Neural crest cell (in vitro differentiated cells): ENCODE data around the gene GRIK3. TPM values are rescaled to one million over a fixed set of nuclear protein-coding genes. Genes with fewer than 3 reads are reported as not detected.

Source experiments
- DNase-seq: peaks from one replicate; pipeline ENCODE4 v3.0.0; 2021; ENCODE audit warnings: low read depth, mixed read lengths, low spot score
- H3K27ac Mint-ChIP-seq: one replicate; pipeline ENCODE4 v1.8.0; 2021; ENCODE audit warnings: mild to moderate bottlenecking, mixed read lengths; ENCODE audit not compliant: unreplicated experiment
- H3K27me3 Mint-ChIP-seq: 2 replicates; pipeline ENCODE4 v1.8.0; 2021; ENCODE audit warnings: low read depth, mild to moderate bottlenecking, mixed read lengths
- H3K36me3 Mint-ChIP-seq: 2 replicates; pipeline ENCODE4 v1.8.0; 2021; ENCODE audit warnings: low read depth, mild to moderate bottlenecking, mixed read lengths
- H3K4me1 Mint-ChIP-seq: 2 replicates; pipeline ENCODE4 v1.8.0; 2021; ENCODE audit warnings: mixed read lengths
- H3K4me3 Mint-ChIP-seq: one replicate; pipeline ENCODE4 v1.8.0; 2021; ENCODE audit warnings: mild to moderate bottlenecking, mixed read lengths
- H3K9me3 Mint-ChIP-seq: 2 replicates; pipeline ENCODE4 v1.8.0; 2021; ENCODE audit warnings: mixed read lengths
- CTCF ChIP-seq: fragments of 200-600 bp; sonication (generic); conservative IDR thresholded peaks from 2 replicates; pipeline ENCODE4 v1.5.0; 2021; ENCODE audit warnings: antibody characterized with exemption, mild to moderate bottlenecking
- total RNA-seq: library from RNA; stranded (reverse); gene quantifications from 2 replicates; pipeline ENCODE4 v1.2.1, GENCODE V29; 2021

Gene GRIK3
- total RNA-seq, 1 donor from 2014 or later: 2.4 TPM

DNA sequence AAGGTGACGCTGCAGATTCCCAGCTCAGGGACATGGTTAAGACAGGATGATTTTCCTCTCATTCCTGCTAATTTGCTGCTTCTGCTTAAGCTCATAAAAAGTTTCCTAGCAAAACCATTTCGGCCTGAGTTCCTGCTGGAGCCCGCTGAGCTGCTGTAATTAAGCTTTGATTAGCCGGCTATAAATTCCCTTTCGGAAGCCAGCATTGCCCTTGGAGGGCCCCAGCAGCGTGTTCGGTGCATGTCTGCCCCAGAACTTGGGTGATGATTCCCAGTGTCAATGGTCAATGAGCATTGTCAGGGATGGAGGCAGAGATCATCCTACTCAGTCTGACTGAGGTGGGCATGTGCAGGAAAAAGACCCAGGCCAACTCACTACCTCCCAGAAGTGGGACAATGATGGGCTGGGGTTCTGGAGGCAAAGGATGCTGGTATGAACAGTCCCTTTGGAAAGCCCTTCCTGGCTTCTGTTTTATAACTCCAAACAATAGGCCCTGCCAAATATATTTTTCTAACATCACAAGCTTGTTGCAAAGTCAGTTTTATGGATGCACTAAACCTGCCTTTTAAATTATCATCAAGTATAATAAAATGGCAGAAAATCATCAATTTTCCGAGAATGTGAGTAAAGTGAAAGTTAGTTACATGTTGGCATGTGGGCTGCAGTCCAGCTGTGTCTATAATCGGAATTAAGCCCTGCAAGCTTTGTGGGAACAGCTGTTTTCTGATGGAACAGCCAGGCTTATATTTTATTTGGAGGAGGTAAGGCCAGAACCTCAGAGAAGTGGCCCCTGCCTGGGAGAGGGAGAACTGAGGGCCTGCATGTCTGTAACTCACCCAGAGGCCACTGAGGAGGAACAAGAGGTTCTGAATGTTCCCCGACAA, 257.1 kb downstream of the GRIK3 start:
- Mint-ChIP-seq H3K4me1 (peaks cover 10% of the 10 kb centered on the region), H3K27me3 (peaks cover 16% of the 10 kb centered on the region), H3K36me3 (no peaks in the 10 kb centered on the region), H3K27ac (no peak overlapping the region), H3K9me3 (no peaks in the 10 kb centered on the region), H3K4me3 (no peak overlapping the region)
- no peak for DNase-seq
- no peak for TF ChIP-seq CTCF

DNA sequence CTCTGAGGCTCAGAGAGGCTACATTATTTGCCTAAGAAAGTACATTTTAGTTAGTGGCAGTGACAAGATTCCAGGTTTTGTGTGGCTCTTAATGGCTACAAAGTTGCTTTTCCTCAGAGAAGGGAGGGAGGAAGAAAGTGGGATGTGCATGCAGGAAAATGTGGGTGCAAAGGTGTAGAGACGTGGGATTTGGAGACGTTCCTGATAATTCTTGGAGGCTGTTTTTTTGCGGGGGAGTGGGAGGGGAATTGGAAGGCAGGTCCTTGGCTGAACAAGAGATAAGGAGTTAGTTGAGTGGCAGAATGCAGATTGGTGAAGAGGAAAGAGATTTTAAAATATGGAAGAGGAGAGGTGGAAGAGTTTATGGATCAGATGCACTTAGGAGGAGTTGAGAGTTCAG, 258.1 kb downstream of the GRIK3 start:
- Mint-ChIP-seq H3K9me3 (no peaks in the 10 kb centered on the region), H3K27me3 (peaks cover 23% of the 10 kb centered on the region), H3K4me1 (peaks cover 18% of the 10 kb centered on the region), H3K27ac (no peak overlapping the region), H3K4me3 (no peak overlapping the region), H3K36me3 (no peaks in the 10 kb centered on the region)
- no peak for TF ChIP-seq CTCF
- no peak for DNase-seq

DNA sequence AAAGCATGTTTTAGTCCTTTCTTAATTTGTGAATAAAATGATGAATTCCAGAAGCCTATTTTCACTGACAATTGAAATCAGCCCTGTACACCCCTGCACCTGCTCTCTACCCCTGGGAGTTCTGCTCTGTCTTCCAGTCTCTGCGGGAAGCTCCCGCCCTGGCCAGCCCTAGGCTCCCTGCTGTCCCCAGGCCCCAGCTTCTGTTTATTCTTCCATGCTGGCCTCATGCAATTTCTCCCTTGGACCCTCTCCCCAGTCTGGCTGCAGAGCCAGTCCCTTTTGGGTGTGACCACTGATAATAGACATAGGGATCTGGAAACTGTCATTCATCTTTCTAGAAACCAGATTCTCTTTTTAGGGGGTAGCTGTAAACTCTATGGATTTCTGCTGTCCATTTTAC, 258.6 kb downstream of the GRIK3 start:
- Mint-ChIP-seq H3K36me3 (no peaks in the 10 kb centered on the region), H3K4me1 (peaks cover 24% of the 10 kb centered on the region), H3K27ac (no peak overlapping the region), H3K9me3 (no peaks in the 10 kb centered on the region), H3K4me3 (no peak overlapping the region), H3K27me3 (peaks cover 23% of the 10 kb centered on the region)
- no peak for TF ChIP-seq CTCF
- DNase-seq: no peak

DNA sequence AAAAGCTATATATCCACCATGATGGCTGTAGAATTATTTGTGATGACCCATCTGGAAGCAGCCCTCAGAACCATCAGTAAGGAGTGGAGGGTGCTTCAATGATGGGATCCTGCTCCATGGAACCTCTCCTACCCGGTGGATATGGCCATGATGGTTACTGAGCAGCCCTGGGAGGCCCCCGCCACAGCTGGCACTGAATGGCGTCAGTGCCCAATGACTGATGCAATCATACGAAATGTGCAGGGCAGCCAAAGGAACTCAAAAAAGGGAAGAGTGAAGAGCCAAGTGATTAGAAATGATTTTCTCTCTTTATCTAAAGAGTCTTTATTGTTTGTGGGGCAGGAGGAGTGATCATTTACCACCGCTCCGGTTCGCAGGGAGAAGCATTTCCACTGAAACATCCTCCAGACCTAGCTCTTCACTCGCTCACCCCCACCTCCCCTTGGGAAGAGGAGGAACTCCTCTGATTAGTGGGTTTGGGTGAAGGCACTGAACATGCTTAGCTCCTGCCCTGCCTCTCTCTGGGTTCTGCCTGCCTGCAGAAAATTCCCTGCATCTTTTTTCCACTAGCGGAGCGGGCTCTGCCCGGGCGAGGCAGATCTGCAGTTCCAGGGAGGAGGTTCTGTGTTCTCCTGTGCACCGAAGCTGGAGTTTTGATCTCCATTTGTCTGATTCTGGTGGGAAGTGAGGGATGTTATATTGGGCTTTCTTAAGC, 260.3 kb downstream of the GRIK3 start:
- no peak for TF ChIP-seq CTCF
- peaks cover 26% of the 10 kb centered on the region for H3K27me3 Mint-ChIP-seq
- H3K36me3 Mint-ChIP-seq: no peaks in the 10 kb centered on the region
- peaks cover 24% of the 10 kb centered on the region for H3K4me1 Mint-ChIP-seq
- H3K4me3 Mint-ChIP-seq: no peak overlapping the region
- H3K9me3 Mint-ChIP-seq: no peaks in the 10 kb centered on the region
- DNase-seq: no peak
- H3K27ac Mint-ChIP-seq: no peak overlapping the region

- Mint-ChIP-seq H3K4me1 (peaks cover 24% of the 10 kb centered on the region), H3K36me3 (no peaks in the 10 kb centered on the region), H3K27ac (no peak overlapping the region), H3K9me3 (no peaks in the 10 kb centered on the region), H3K27me3 (peaks cover 26% of the 10 kb centered on the region), H3K4me3 (no peak overlapping the region)
- DNase-seq: no peak
- no peak for TF ChIP-seq CTCF
Observed at GRCh38 chr1:36772647-36773495, 261.4 kb downstream of the GRIK3 start.
